Inferior parietal cortex (tissue), 1 donor: ENCODE results near the gene FAM234B.
"Not testable (repeated sequence)": the region's sequence is repeated elsewhere in the genome, so short reads cannot be mapped to it uniquely, and the experiment has no call there.

Experiments used
- DNase-seq: peaks from one replicate; pipeline ENCODE4 v3.0.0-alpha.2; 2016; ENCODE audit errors: extremely low spot score

Gene FAM234B

GRCh38 chr12:13022851-13023271 is 21.3 kb upstream of the FAM234B start:
- DNase-seq: no peak

DNA sequence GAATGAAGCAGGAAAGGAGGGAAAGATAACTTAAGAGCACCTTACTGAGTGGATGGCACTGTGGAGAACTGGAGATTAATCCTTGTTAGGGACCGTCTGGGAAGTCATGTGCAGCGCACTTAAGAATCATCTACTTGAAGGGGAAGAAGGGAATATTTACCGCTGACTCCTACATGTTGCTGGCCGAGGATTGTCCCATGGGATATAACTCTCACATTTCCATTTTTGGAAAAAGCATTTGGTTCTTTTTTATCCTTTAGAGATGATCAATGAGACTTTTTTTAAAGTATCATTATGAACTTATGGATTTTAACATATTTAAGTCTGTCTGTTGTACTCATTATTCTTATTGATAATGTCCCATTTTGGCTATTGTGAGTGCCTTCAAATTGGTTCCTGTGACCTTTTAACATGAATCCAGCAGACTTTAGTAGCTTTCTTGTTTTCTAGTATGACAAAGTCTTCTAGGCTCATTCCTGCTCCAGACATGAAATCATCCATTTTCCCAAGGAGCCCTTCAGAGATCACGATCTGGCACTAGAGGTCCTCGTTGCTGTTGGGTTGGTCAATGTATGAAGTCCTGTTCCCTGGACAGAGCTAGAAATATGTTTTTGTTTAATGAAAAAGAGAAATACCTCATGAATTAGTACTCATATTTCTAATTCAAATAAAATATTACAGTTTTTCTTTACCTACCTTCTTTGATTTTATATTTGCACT is 20.2 kb upstream of the FAM234B start:
- DNase-seq: peak; percentile 13

- DNase-seq: no peak
Observed at GRCh38 chr12:13024531-13024916, 19.7 kb upstream of the FAM234B start.

DNA sequence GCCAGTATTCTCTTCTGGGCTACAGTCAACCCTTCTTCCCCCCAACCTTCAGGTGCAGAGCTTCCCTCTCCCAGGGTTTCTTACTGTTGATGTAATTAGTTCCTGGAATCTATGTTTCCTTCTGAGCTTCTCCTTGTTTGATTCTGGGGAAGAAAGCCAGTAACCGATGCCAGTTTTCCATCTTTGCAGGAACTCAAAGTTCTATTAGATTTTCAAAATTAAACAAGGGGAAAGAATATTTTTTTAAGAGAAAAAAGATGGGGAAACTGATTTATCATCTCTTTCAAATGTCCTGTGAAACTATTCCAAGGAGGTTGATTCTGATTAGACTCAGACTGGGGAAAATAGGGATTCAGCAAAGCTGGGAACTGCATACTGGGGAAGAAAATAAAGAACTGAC is 17.9 kb upstream of the FAM234B start:
- no peak for DNase-seq

DNA sequence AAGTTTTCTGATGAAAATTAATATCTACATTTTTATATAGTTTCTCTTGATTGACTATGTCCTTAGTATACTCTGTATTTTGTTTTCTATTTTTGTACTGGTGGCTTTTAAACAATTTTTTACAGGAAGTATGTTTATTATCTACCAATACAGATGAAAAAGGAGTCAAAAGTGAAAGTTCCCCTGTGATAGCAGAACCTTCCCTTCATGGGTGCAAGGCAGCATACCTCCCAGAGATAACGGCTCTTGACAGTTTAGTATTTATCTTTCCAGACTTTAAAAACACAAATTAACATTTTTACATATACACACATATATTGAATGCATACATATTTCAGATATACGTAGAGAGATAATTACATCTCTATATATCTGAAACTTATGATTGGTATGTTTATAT is 17.1 kb upstream of the FAM234B start:
- DNase-seq: no peak

GRCh38 chr12:13027508-13027907 is 16.7 kb upstream of the FAM234B start:
- DNase-seq: no peak

GRCh38 chr12:13028825-13029570 is 15.2 kb upstream of the FAM234B start:
- no peak for DNase-seq

DNA sequence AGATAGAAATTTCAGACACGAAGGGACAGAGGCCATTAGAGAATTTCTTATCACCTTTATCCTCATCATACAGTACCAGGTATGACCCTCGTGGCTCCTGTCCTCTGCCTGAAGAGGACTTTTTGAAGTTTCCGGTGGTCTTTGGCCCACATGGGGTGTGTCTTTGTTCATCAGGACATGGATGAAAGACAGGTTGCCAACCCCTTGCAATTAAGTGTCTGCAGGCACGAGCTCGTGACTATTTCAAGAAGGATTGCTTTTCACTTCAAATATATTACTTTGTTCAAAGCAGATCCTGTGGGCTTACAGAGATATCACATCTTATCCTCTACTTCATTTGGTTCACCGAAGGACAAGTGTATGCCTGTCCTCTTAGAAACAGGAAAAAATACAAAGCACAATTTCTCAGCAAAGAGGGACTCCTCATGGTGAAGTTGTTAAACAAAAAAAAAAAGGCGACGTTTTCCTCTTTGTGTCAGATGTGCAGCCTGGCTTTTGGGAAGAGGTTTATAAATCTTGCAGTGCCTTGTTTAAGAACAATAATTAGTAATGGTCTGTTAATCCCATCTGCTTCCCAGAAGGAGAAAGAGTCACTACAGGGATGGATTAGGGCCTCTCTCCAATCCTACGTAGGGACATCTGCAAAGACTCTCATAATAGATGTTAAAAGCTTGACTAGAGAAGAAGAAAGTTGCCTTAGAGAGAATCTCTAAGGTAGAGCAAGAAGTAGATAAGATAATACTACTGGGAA is 13.5 kb upstream of the FAM234B start:
- no peak for DNase-seq

DNA sequence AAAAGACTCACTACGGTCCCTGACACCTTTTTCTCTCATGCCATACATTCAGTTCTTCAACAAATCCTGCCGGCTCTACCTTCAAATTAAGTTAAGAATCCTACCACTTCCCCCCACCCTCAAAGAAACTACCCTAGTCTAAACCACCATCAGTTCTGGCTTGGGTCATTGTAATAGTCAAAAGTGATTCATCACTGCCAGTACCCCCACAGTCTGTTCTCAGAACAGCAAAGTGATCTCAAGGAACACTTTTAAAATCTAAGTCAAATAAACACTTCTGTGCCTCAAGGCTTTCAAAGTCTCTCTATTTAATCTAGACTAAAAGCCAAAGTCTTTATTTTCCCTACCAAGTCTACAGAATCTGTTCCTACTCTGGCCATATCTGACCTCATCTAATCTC is 12.0 kb upstream of the FAM234B start:
- no peak for DNase-seq

DNA sequence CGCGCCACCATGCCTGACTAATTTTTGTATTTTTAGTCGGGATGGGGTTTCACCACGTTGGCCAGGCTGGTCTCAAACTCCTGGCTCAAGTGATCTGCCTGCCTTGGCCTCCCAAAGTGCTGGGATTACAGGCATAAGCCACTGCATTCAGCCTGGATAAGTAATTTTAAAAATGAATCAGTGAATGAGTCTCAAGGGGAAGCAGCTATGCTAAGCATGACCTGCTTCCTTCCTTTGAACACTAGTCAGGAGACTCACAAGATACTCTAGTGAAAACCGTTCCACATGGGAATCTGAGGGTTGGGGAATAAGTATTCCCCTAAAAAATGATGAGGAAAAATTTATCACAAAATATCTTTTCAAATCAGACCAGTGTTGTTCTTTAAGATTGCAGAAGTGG is 10.7 kb upstream of the FAM234B start:
- DNase-seq: no peak

GRCh38 chr12:13035335-13035734 is 8.8 kb upstream of the FAM234B start:
- not testable (repeated sequence) for DNase-seq

DNA sequence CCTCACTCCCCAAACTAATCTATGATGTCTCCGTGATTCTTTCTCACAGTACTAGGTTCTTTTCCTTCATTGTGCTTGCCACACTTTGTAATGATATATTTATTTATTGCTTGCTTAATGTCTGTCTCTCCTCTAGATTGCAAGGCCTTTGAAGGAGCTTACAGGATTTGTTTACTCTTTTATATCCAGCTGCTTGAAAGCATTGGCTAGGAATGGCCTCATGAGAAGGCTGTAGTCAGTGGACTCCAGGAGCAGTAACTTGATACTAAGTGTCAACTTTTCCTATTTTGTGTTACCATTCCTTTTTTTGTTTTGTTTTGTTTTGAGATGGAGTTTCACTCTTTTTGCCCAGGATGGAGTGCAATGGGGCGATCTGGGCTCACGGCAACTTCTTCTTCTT is 7.3 kb upstream of the FAM234B start:
- no peak for DNase-seq

GRCh38 chr12:13038491-13039161 is 5.6 kb upstream of the FAM234B start:
- DNase-seq: no peak

DNA sequence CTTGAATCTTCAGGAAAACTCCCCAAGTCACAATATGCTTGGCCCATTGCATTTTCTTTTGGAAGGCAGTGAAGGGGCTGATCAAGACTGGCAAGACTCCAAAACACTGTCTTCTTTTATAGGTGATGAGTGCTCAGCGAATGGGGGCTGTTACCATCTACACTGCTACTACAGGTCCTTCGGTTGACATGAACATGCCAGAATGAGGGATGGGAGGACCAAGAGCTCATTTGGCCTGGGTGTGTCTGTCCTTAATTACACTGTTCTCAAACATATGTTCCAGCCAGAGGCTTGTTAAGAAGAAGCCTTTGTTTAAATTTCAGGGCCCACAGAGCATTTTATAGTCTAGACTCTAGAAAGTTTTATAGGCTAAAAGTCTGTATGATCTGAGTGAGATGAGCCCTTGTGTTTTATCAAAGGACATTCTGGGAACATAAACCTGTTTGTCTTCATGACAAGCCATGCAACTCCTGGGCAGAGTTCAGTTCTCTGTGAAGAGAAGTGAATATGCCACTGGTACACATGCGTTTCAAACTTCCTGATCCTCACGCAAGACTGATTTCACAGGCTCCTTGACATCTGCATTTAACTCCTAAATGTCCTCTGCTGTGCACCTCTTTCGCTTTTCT is 4.7 kb upstream of the FAM234B start:
- DNase-seq: no peak

DNA sequence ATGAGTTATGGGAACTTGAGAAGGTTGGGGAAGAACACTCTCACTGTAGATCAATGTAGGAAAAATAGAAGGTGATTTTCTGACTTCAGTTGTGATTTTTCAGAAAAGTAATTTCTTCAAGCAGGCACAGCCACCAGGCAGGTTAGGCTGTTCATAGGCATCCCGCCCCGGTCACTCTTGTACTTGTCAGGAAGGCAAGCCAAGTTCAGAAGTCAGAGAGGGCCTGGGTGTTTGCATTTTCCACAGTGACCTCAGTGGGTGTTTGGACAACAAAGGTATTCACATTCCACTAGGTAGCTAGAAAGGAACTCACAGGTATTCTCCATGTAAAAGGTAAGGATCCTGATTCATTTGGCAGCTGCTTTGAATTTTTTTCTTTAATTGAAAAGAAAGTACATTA is 3.0 kb upstream of the FAM234B start:
- no peak for DNase-seq

DNA sequence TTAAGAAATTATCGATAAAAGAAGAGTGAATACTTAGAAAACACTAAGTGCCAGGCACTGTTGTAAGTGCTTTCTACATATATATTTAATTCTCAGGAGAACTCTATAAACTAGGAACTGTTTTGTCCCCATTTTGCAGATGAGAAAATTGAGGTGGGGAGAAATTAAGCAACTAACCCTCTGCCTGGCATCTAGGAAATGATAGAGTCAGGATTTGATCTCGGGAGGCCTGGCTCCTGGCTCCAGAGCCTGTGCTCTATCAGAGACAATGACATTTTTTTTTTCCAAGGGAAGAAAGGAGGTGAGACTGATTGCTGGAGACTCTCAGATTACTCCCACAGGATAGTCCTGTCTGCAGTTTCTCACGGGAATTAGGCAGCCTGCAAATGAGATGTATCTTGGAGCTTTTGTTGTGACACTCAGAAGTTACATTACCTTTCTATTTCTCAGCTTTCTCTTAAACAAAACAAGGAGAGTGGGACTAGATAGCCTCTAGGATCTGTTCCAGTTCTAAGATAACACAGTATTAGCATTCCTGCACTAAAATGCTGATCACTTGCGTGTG is 1.4 kb upstream of the FAM234B start:
- no peak for DNase-seq

- no peak for DNase-seq
Observed at GRCh38 chr12:13044906-13045299, 722 bp downstream of the FAM234B start.

DNA sequence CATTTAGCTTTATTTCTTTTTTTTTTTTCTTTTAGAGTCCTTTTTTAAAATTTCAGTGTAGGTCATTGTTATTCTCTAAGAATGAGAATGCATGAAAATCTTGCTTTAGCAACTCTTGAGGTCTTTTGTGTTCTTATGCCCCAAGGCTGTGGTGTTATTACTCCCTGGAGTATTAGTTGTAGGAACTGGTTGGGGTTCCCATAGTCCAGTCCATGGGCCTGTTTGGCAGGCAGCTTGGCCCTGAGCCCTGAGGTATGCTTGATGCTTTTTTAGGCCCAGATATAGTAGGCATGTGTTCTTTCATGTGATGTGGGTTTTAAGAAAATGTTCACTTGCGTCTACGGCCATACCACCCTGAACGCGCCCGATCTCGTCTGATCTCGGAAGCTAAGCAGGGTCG is 1.6 kb downstream of the FAM234B start:
- no peak for DNase-seq

- no peak for DNase-seq
Observed at GRCh38 chr12:13046964-13047363, 2.8 kb downstream of the FAM234B start.

DNA sequence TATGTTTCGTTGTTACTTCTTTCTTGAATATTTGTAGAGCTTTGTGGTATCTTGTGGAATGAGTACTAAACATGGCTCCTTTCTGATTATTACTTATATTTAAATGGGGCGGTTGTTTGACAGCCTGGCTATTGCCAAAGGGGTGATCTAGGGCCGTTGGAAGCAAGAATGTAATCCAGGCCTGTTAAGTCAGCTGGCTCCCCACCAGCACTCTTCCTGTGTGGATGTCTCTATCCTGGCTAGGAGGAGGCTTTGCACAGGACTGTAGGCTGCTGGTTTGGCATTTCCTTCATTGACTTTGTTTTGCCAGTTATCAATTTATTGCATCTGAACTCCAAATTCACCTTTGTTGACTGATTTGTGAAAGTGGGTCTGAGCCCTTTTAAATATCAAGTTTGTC is 5.6 kb downstream of the FAM234B start:
- no peak for DNase-seq

DNA sequence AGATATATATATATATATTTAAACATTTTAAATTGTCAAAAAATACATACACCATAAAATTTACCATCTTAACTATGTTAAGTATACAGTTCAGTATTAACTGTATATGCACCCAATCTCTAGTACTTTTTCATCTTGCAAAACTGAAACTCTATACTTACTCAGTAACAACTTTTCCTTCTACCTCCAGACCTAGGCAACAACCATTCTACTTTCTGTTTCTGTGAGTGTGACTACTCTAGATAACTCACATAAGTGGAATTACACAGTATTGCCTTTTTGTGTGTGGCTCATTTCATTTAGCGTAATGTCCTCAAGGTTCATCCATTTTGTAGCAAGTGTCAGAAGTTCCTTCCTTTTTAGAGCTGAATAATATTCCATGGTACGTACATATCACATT is 8.2 kb downstream of the FAM234B start:
- DNase-seq: no peak
